Mesendoderm (in vitro differentiated cells): ENCODE results near the gene NQO2. TPM values are rescaled to one million over a fixed set of nuclear protein-coding genes. Genes with fewer than 3 reads are reported as not detected.

Source experiments
- small RNA-seq: library from polyadenylated mRNA; stranded (forward); fragments of <200 nt; extraction: miRNeasy Mini kit (QIAGEN cat#:217004); gene quantifications from one replicate; pipeline ENCODE3, GENCODE V24; 2013; ENCODE audit not compliant: insufficient read depth

Gene NQO2

Small RNAs within 50 kb of the gene (small RNA-seq; reads per million reads assigned to genes)
- gene AL133351.4 = not detected
